ENCODE results near the gene ZC2HC1C. TPM values are rescaled to one million over a fixed set of nuclear protein-coding genes. Genes with fewer than 3 reads are reported as not detected.
"Not testable (repeated sequence)": the region's sequence is repeated elsewhere in the genome, so short reads cannot be mapped to it uniquely, and the experiment has no call there.

The ZC2HC1C gene
- polyA plus RNA-seq, 1 donor, result 1.4 TPM

DNA sequence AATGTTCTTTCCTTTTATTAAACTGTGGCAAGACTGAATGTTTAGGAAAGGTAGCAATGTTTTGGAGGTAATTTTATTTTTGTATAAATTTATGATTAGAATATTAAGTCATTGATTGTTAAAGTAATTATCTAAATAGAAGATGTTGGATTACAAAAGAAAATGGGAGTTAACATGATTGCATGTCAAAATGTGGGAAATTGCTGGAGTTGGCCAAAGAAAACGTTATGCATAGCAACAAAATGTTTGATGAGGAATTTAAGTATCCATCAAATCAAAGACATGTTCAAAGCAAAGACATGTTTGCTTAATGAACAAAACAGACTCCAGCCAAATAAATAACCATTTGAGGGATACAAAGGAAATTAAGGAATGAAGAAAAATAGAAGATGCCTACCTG is 15.0 kb upstream of the ZC2HC1C start:
- no peak for DNase-seq (ENCODE audit: low read depth)

DNA sequence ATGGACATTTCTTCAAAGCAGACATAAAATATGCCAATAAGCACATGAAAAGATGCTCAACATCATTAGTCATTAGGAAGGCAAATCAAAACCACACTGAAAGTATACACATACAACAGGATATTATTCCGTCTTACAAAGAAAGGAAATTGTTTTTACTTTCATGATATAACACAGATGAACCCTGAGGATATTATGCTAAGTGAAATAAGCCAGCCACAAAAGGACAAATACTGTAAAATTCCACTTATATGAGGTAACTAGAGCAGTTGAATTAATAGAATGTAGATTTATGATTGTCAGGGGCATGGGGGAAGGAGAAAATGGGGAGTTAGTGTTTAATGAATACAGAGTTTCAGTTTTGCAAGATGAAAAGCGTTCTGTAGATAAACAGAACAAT is 9.8 kb upstream of the ZC2HC1C start:
- DNase-seq (ENCODE audit: low read depth), result no peak

DNA sequence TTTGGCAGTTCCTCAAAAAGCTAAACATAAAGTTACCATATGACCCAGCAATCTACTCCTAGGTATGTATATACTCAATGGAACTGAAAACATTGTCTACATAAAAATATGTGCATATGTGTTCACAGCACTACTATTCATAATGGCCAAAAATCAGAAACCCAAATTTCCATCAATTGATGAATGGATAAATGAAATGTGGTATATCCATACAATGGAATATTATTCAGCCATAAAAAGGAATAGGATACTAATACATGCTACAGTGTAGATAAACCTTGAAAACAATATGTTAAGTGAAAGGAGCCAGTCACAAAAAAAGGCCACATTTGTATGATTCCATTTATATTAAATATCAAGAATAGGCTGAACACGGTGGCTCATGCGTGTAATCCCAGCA is 9.0 kb upstream of the ZC2HC1C start:
- no peak for DNase-seq (ENCODE audit: low read depth)

DNA sequence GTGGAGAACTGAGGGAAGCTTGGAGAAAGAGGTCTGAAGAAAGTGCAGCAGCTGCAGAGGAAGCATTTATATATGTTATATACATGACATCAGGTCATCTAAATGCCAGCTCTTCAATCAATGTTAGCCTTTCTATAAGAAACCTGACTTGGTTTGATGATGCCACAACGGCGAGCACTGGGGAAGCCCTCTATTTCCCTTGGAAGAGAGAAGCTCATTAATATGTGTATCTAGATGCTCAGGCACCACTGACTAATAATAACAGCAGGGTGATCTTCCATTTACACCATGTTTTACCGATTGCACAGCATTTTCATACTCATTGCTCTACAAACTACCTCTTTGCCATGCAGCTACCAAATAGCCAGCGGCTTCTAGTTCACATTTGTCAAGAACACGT is 6.4 kb upstream of the ZC2HC1C start:
- DNase-seq (ENCODE audit: low read depth), result no peak

DNA sequence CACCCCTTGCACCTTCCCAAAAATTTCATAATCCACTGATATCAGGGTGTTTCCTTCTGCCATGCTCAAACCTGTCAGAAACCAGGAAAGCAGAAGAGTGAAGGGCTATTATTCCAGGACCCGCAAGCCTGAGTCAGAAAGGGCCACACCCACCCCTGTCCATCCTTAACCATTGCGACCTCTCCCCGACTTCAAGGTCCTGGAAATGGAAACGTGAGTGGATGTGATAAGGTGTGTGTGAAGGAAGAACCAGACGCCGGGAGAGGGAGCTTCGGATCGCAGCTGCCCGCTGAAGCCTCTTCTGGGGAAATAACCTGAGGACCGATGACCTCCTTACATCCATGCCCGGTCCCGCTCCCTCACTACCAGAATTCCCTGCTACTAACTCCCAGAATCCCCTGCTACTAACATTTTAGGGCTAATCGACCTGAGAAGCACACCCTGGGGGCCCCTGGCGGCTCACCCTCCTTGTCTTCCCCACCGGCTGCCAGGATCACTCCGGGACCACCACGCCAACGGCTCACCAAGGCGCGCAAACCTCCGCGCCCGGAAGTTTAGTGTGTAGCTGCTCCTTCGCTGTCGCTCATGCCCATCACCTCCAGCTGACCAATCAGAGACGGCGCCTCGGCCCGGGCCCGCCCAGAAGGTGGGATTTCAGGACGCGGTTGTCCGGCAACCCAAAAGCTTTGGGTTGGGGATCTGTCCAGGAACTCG is 5.8 kb upstream of the ZC2HC1C start, which contains the start of gene ACYP1:
TSS of gene ACYP1 (minus strand) at position 534 of the 714 bp plus-strand sequence. CDS start at position 63, 471 bp downstream.
- DNase-seq (ENCODE audit: low read depth), result peak; percentile 61

DNA sequence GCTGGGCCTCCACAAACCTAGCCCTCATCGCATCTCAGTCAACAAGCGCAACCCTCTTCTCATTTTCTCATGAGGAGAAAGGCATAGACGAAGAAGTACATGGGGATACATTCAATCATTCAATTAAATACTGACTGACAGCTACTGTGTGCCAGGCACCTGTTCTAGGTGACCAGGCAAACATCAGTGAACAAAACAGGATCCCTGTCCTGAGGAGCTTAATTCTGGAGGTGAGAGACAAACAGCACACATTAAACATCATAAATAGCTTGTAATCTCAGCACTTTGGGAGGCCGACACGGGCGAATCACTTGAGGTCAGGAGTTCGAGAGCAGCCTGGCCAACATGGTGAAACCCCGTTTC is 5.3 kb upstream of the ZC2HC1C start:
- no peak for DNase-seq (ENCODE audit: low read depth)

DNA sequence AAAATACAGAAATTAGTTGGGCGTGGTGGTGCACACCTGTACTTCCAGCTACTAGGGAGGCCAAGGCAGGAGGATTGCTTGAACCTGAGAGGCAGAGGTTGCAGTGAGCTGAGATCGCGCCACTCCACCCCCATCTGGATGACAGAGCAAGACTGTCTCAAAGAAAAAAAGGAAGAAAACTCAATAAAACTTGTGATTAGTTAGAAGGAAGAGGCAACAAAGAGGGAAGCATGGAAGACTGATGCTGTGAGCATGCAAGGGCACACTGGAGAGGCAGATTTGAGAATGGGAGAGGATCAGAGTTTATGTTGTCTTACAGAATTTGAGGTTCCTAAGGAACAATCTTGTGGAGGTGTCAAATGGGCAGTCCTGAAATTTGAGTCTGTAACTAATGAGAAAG is 2.8 kb upstream of the ZC2HC1C start:
- DNase-seq (ENCODE audit: low read depth), result no peak

DNA sequence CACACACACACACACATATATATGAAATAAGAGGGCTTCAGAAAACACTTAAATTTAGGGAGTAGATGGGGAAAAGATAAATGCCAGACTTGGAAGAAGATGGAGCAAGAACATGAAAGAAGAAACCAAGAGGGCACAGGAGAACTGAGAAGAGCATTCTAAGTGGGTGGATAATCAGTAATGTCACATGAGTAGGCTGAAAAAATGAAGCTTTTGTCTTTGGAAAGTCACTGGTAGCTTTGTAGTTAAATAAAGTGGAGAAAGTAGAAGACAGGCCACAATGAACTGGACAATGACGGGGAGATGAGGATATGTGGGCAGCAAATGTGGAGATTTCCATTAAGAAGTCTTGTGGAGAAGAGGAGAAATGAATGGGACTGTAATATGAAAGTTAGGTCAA is 2.2 kb upstream of the ZC2HC1C start:
- no peak for DNase-seq (ENCODE audit: low read depth)

DNA sequence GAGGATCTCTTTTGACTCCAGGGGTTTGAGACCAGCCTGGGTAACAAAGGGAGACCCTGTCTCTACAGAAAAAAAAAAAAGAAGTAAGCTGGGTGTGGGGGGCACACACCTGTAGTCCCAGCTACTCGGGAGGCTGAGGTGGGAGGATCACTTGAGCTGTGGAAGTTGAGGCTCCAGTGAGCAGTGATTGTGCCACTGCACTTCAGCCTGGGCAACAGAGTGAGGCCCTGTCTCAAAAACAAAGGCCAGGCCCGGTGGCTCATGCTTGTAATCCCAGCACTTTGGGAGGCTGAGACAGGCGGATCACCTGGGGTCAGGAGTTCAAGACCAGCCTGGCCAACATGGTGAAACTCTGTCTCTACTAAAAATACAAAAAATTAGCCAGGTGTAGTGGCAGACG is 1.7 kb upstream of the ZC2HC1C start:
- not testable (repeated sequence) for DNase-seq (ENCODE audit: low read depth)

DNA sequence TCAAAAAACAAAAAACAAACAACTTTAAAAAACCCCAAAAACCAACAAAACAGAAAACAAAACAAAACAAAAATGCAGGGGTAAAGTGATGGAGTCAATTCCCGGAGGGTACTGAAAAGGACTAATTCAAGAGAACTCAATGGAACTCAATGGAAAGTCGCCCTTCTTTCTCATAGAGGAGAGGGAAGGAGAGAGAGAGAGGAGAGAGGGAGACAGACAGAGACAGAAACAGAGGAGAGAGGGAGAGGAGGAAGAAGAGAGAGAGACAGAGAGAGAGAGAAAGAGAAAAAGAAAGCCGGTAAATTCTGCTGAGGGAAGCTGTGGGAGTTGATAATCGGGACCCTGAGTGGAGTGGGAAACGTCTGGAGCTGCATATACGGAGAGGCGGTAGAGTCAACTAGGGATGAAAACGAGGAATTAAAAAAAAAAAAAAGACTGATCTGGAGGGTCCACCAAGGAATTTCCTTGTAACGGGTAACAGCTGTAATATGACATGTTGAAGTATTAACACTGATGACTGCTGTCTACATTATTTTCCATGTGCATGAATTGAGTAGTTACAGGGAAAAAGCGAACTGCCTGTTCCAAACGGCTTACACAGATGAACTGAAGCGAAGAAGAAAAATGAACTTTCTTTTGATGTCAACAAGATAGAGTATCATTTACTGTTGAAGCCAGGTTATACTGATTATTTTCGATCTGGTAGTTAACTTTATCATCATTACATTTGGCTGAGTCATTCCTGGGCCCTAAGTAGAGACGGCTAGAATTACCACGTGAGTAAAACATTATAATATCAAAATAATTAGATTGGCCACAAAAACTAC is 934 bp upstream of the ZC2HC1C start:
- peak; percentile 62 for DNase-seq (ENCODE audit: low read depth)

DNA sequence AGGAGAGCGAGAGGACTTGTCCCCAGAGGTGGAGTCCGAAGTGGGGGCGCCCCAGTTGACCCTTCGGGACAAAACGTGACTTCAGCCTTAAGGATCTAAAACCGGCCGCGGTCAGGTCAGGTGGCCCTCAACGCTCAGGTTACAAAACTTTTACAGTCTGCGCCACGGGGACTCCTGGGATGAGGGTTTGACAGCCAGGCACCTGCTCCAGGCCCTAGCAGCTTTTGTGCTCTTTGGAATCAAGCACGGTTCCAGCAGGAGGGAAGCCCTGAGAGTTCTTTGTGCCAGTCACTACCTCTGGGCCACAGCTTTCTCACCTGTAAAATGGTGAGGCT is 337 bp downstream of the ZC2HC1C start:
- no peak for DNase-seq (ENCODE audit: low read depth)

DNA sequence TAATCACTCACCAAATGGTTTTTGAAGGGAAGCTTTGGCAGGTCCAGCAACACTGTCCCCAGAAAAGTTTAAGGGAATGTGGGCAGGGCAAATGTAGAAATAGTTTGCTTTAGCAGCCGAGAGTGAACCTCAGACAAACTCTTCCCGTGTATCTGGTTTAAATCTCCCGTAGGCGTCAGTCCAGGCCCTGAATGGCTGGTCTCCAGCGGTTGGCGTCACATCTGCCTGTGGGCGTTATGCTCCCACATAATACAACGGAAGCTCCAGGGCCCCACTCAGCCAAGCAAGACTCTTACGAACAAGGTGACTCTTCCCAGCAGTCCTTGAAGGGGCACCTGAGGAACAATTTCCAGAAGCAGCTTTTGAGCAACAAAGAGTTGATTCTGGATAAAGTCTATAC is 942 bp downstream of the ZC2HC1C start:
- DNase-seq (ENCODE audit: low read depth), result no peak

DNA sequence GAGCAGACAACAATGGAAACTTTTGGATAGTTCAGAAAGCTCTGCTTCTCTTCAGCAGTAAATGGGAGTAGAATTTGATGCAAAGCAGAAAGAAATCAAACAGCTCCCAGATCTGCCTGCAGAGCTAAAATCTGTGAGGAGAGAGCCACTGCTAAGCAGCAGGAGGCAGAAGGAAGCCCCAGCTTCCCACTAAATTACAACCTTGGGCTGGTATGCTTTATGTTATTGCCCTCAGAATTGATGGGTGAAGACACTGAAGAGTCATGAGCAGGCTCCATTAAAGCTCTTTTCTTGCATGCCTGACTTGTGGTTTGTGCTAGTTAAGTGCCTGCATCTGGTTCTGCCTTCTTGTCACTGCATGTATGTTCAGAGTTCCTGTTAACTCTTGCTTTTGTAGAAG is 8.4 kb downstream of the ZC2HC1C start:
- no peak for DNase-seq (ENCODE audit: low read depth)

DNA sequence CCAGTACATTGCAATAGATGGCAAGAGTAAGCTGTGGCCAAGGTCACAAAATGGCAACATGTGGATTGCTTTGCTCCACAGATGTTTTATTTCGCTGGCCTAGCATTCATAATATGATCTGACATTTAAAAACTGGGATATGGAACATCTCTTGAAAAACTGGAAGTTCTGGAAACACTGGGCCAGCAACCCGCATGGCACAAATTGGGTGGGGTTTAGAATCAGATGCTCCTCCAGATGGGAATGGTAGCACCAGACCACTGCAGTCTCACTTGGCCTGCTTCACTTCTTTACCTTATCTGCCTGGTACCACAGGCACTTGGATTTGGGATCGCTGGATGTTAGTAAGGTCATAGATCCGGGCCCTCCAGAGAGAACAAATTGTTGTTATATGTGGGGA is 10.1 kb downstream of the ZC2HC1C start:
- no peak for DNase-seq (ENCODE audit: low read depth)

DNA sequence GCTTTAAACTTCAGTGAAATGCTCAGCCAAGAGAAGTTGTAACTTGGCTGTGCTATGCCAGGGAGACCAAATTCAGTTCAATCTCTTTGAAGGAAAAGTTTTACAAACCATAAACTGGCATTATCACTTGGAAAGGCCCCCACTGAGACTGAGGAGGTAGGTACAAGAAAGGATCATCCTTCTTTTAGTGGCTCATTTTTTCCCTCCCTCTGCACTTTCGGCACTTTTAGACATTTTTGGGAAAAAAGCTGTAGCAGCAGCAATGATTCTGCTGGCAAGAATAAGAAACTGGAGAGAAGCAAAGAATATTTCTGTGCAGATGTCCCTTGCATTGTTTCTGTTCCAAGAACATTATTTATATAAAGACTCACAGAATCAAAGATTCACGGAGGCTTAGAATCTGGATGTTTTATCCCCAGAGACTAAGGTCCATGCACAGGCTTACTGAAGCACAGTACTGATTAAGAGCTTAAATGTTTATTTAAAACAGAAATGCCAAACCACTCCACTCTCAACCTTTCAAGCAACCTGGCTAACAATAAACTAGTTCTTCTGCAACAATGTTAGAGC is 12.3 kb downstream of the ZC2HC1C start:
- no peak for DNase-seq (ENCODE audit: low read depth)

DNA sequence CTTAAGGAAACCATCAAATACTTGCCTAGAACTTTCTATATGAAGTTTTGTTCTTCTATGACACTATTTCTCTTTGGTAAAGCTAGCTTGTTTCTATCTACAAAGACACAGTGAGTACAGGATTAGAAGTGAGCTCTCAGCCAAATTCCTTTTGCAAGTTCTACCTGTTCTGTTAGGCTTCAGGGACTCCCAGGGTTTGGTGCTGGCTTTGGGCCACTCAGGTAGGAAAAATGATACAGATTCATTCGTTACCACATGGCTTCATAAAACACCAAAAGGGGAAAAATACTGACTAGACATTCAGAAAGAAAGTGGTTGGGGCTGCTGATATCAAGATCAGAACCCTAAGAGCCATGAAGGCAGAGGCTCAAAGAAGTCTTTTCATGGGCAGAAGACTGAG is 13.8 kb downstream of the ZC2HC1C start:
- no peak for DNase-seq (ENCODE audit: low read depth)

DNA sequence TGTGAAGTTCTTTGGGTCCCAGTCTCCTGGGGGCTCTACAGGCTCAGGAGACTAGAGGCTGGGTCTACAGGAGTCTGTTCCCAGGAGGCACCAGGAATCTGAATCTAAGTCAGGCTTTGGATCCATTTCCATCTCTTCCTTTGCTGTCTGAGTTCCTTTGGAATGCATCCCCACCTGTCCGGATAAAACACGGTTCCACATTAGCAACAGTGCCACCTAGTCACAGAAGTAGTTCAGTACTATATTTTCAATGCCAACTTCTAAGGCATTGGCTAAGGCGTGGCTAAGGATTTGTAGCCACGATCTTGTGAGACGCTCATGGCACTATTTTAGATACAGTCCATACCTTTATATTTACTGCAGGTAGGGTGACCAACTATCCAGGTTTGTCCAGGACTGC is 15.1 kb downstream of the ZC2HC1C start:
- no peak for DNase-seq (ENCODE audit: low read depth)

DNA sequence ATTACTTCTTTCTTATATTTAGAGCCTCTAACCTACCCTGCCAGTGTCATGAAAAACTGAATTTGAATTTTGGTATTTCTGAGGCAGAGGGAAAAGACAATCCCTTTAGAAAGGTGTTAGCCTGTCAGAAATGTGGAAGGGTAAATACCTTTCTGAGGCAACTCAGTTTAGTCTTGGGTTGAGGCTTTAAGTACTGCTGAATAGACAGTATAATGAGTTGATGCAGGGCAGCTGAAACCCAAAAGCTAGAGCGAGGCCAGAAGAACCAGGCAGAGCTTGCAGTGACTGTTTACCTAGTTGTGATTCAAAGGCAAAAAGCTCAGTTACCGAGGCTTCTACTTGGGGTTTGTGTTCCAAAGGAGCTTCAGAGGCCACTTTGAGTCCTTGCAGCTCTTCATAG is 18.7 kb downstream of the ZC2HC1C start:
- DNase-seq (ENCODE audit: low read depth), result no peak

DNA sequence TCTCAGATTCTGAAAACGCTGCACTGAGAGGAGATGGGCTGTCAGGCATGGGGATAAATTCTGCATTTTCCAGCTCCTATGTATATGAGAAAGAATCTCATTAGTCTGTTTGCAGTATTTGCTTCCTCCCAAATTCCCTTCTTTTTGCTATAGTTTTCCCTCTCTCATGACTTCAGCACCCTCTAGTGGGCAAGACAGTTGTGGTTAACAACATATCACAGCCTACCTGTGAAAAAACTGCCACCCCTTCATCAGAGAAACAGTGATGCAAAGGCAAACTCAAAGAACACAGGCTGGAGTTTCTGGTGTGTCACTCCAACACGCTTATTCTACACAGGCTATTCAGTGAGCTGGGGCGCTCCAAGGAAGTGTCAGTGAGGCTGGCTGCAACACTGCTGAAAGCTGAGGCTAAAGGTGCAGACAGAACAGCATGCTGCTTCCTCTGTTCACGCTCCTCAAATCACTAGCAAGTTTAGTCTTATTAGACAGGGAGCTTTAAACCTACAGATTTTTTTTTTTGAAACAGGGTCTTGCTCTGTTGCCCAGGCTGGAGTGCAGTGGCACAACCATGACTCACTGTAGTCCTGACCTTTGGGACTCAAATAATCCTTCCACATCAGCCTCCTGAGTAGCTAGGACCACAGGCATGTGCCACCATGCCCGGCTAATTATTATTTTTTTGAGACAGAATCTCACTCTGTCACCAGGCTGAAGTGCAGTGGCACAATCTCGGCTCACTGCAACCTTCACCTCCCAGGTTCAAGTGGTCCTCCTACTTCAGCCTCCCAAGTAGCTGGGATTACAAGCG is 19.3 kb downstream of the ZC2HC1C start:
- no peak for DNase-seq (ENCODE audit: low read depth)

DNA sequence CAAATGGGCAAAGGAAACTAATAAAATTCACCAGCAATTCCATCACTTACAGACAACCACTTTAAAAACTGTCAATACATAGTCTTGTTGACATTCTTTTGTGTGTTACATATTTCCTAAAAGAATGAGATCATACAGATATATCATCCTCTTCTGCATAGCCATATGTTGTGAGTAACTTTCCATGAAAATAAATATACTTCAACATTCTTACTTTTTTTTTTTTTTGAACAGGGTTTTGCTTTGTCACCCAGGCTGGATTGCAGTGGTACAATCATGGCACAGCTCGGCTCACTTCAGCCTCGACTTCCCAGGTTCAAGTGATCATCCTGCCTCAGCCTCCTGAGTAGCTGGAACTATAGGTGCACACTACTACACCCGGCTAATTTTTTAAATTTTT is 20.9 kb downstream of the ZC2HC1C start:
- no peak for DNase-seq (ENCODE audit: low read depth)

DNA sequence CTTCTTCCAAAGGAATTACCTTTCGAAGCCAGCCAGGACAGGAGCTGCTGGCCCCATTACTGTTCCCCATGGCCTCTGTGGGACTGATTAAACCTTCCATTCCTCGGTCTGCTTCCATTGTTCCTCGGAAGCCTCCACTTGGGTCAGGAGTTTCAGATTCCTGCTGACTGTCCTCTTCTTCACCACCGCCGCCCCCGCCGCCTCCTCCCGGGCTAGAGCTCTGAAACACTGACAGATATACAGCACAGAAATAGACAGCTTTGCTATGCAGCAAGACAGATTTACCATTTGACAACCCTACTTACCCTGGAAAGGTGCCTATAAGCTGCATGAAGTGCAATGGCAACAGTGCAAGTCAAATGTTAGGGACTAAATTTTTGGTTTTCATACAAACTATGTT is 21.8 kb downstream of the ZC2HC1C start:
- no peak for DNase-seq (ENCODE audit: low read depth)

DNA sequence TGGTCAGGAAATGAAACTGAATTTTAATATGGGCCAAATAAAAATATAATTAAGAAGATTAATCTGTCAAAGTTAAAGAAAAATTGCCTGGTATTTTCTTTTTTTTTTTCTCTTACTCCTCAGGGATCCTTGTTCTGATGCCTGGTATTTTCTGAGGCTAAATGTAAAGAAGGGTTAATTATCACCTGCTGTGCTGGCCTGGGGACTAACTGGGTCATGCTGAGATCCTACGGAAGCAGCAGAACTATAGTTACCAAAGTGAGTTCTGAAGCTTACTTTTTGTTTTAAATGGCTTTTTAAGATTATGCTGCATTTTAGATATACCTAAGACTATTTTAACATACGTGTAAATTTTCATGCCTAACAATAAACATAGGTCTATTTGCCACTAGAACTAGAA is 23.3 kb downstream of the ZC2HC1C start:
- DNase-seq (ENCODE audit: low read depth), result no peak
